ENCODE measurements around the gene CDKL2.
"Not testable (repeated sequence)": the region's sequence is repeated elsewhere in the genome, so short reads cannot be mapped to it uniquely, and the experiment has no call there.

- not testable (repeated sequence) for TF ChIP-seq CTCF, POLR2A, EP300 (IDR thresholded peaks at IDR 0.05)
Observed at GRCh38 chr4:75664604-75665003, 34.3 kb upstream of the CDKL2 start.
